HG02759 (cell line): ENCODE results near the gene KANK2.
"Not testable (repeated sequence)": the region's sequence is repeated elsewhere in the genome, so short reads cannot be mapped to it uniquely, and the experiment has no call there.

Source experiments
- ATAC-seq: cut with Tn5 transposase; IDR thresholded peaks from one replicate; pipeline ENCODE4 v1.9.1; 2021; ENCODE audit warnings: mild to moderate bottlenecking, moderate library complexity; ENCODE audit not compliant: unreplicated experiment

The KANK2 gene

GRCh38 chr19:11175920-11176319 lies 21.4 kb downstream of the KANK2 start:
- no peak for ATAC-seq

DNA sequence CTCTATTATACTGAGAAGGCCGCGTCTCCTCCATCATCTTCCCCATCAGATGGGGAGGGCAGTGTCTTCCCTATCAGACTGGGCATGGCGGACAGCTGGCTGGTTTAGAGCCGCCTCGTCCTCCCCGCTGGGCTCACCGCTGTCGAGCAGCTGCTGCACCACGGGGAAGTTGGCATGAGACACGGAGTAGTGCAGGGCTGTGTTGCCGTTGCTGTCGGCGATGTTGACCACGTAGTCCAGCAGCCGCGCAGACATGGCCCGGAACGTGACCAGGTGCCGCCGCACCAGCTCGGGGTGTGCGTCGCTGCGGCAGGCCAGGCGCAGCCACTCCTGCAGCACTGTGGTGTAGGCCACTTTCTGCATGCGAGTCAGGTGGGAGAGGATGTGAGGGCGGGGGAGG lies 23.0 kb downstream of the KANK2 start:
- no peak for ATAC-seq

DNA sequence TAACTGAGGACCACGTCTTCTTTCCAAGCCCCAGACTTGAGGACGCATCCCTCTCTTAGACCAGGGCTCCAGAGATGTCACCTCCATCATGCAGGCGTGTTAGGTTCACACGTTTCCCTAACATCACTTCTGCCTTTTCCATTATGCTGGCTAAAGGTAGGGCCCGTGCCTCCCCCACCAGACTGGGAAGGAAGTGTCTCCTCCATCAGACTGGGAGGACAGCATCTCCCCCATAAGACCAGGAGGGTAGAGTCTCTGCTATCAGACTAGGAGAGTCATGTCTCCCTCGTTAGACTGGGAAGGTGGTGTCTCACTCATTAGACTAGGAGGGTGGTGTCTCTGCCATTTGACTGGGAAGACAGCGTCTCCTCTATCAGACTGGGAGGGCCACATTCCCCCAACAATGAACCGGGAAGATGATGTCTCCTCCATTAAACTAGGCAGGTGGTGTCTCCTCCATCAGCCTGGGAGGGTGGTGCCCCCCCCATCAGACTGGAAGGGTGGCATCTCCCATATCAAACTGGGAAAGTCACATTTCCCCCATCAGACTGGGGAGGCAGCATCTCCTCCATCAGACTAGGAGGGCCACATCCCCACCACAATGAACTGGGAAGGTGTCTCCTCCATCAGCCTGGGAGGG lies 23.7 kb downstream of the KANK2 start:
- ATAC-seq: no peak

DNA sequence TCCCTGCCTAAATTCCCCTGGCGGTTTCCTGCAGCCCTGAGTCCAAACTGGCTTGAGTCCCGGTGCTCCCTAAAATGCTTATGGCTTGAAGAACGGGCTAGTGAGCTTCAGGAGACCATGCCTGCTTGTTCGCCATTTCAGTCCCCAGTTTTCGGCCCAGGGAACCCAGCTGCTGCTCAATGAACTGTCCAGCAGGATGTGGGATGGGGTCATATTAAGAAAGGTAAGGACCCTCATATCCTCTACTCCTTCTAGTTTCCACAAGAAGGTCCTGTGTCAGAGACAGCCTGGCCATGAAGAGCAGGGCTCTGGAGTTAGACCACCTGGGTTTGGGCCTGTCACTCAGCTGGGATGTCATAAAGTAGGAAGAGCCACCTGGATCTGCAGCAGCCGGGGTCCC lies 24.8 kb downstream of the KANK2 start:
- no peak for ATAC-seq

DNA sequence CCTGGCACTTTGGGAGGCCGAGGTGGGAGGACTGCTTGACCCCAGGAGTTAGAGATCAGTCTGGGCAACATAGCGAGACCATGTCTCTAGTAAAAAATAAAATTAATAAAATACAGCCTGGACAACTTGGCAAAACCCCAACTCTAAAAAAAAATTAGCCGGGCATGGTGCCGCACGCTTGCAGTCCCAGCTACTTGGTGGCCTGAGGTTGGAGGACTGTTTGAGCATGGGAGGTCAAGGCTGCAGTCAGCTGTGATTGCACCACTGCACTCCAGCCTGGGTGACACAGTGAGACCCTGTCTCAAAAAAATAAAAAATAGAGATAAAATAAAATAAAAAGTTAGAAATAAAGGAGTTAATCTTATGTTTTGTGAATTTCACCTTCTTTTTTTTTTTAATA lies 26.2 kb downstream of the KANK2 start:
- ATAC-seq: no peak

DNA sequence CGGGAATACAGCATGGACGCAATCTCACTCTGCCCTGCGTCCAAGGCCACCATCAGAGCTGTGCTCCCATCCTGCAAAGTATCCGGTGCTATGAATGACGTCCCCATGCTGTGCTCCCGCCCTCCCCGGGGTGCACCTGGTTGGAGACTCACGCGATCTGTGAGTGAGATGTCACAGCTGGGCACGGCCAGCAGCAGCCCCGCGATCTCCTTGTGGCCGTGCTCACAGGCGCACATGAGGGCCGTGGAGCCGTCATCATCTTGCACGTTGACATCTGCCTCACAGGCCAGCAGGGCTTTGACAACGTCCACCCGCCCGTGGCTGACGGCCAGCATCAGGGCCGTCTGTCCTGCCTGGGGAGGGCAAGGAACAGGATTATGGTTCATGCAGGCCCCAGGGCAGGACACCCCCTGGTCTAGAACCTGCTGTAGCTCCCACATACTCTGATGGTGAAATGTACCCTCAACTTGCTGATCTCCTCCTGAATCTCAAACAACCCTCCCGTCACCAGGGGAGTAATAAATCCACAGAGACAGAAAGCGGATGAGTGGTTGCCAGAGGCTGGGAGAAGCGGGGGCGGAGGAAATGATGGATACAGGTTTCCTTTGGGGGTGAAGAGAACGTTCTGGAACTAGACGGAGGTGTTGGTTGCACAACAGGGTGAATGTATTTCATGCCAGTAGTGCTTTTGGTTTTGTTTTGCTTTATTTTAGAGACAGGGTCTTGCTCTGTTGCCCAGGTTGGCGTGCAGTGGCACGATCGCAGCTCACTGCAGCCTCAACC lies 27.3 kb downstream of the KANK2 start:
- ATAC-seq: no peak

- no peak for ATAC-seq
These were observed 28.8 kb downstream of the KANK2 start for GRCh38 chr19:11168568-11168967.

GRCh38 chr19:11166281-11167142 lies 30.8 kb downstream of the KANK2 start:
- no peak for ATAC-seq

GRCh38 chr19:11165486-11166030 lies 31.8 kb downstream of the KANK2 start:
- ATAC-seq: no peak

GRCh38 chr19:11164879-11165406 lies 32.4 kb downstream of the KANK2 start:
- ATAC-seq: no peak

- ATAC-seq: no peak
These were observed 33.0 kb downstream of the KANK2 start for GRCh38 chr19:11164296-11164695.

GRCh38 chr19:11160440-11160768 lies 36.9 kb downstream of the KANK2 start:
- ATAC-seq: not testable (repeated sequence)

GRCh38 chr19:11159598-11160439 lies 37.5 kb downstream of the KANK2 start:
- no peak for ATAC-seq

- peak; percentile 94 for ATAC-seq
These were observed 41.8 kb downstream of the KANK2 start, which contains the start of gene SPC24 for GRCh38 chr19:11155373-11156120. SPC24 (minus strand) TSS chr19:11155782; CDS start chr19:11155776, 6 bp downstream.

DNA sequence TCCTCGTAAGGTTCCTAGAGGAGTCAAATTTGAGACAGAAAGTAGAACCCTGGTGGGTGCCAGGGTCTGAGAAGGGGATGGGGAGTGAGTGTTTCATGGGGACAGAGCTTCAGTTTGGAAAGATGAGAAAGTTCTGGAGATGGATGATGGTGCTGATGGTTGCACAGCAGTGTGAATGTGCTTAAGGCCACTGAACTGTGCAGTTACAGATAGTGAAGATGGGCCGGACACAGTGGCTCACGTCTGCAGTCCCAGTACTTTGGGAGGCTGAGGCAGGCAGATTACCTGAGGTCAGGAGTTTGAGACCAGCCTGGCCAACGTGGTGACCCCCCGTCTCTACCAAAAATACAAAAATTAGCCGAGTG lies 42.7 kb downstream of the KANK2 start:
- no peak for ATAC-seq

GRCh38 chr19:11152318-11153062 lies 44.9 kb downstream of the KANK2 start:
- no peak for ATAC-seq

- no peak for ATAC-seq
These were observed 46.2 kb downstream of the KANK2 start for GRCh38 chr19:11151181-11151580.

DNA sequence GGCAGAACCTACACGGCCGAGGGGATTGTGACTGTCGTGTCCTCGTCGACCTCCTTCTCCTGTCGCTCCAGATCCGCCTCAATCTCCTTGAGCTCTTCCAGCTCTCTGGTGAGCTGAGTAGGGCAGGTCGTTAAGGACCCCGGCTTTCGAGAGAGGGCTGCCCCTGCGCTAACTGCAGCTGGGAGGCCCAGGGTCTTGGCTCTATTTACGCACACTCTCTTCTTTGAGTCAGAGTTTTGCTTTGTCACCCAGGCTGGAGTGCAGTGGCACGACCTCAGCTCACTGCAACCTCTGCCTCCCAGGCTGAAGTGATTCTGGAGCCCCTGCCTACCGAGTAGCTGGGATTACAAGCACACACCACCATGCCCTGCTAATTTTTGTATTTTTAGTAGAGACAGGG lies 49.3 kb downstream of the KANK2 start:
- no peak for ATAC-seq

DNA sequence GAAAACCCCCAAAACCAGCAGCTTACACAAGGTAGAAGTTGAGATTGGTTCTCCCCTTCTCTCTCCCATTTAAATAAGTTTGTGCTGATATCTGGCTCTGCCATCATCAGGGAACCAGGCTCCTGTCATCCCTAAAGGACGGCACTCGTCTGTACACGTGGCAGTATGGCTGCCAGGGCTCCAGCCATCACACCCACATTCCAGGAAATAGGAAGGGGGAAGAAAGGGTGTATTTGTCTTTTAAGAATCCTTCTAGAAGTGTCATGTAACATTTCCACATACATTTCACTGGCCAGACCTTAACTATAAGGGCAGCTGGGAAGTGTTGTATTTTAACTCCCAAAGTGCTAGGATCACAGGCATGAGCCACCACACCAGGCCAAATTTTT lies 51.8 kb downstream of the KANK2 start:
- ATAC-seq: no peak
